ENCODE results near the gene UBE2E1. TPM values are rescaled to one million over a fixed set of nuclear protein-coding genes. Genes with fewer than 3 reads are reported as not detected.
"Not testable (repeated sequence)": the region's sequence is repeated elsewhere in the genome, so short reads cannot be mapped to it uniquely, and the experiment has no call there.

UBE2E1 gene
- total and polyA plus RNA-seq, 2 donors from 2014 or later: 69.1 to 83.2 TPM

- DNase-seq: peak in 2 of 5 donors; percentile 27 to 29
- Histone ChIP-seq H3K27me3 (ENCODE audit: control insufficient read depth, insufficient read depth, low read length) (no peaks in the 10 kb centered on the region), H3K9ac (ENCODE audit: low read length in 3 of 3) (peak overlapping the region; percentile 21 to 97 (median 95)), H3K4me3 (ENCODE audit: low read length in 3 of 3) (peak overlapping the region; percentile 84 to 97 (median 91)), H3K36me3 (ENCODE audit: control insufficient read depth in 2 of 3, insufficient read depth in 3 of 3, low read length in 3 of 3) (peaks cover 3 to 19% (median 7%) of the 10 kb centered on the region in 3 donors), H3K9me3 (ENCODE audit: control insufficient read depth in 2 of 3, insufficient read depth in 1 of 3, low read length in 3 of 3) (no peaks in the 10 kb centered on the region), H3K4me1 (ENCODE audit: control insufficient read depth in 2 of 3, insufficient read depth in 2 of 3, low read depth in 1 of 3, low read length in 3 of 3) (peaks cover 7 to 21% (median 17%) of the 10 kb centered on the region in 3 donors), H3K27ac (ENCODE audit: low read depth in 2 of 2, low read length in 2 of 2) (peak overlapping the region; percentile 37 to 63)
- no peak for FAIRE-seq
- intact Hi-C loops (cut with DNase I): no loop called here
- no peak for TF ChIP-seq CTCF (IDR thresholded peaks at IDR 0.05; ENCODE audit: borderline replicate concordance, extremely low read depth, insufficient read depth)
Measured at GRCh38 chr3:23915537-23916108, 109.9 kb downstream of the UBE2E1 start.

GRCh38 chr3:23916152-23916885, 110.6 kb downstream of the UBE2E1 start:
- peak overlapping the region; percentile 84 to 95 for H3K27ac ChIP-seq (ENCODE audit: low read depth in 2 of 2, low read length in 2 of 2)

DNA sequence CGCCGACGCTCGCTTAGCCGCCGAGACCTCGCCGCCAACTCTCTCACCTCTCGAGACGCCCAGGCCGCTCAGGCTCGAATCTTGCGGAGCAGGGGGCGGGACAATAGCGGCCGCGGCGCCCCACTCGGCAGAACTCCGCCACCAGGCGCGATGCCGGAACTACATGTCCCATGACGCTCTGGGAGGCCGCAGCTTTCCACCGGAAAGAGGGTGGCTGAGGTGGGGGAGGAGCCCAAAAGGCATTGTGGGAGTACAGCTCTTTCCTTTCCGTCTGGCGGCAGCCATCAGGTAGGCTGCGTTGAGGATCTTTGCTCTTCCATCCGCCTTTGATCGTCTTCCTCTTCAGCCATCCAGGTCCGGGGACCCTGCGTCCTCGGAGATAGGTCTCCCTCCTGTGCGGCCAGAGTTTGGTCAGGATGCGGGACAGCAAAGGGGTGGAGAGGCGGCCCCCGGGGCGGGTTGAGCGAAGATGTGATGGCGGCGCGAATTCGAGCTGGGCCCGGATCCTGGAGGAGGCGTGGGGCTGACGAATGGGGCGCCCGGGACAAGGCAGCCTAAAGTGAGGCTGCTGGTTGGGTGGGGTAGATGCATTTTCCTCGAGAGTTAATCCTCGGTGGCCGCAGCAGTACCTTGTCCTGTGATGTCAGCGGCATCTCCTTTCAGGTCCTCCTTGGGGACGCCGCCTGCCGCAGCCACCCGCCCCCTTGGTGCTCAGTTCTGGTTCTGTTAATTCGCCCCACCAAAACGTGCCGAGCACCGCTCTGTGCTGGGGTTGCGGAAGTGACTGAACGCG, 111.3 kb downstream of the UBE2E1 start, which contains the start of the genes NKIRAS1 and RPL15:
Gene NKIRAS1 (minus strand): TSS at position 105 of the 793 bp plus-strand sequence. CDS start 6,086 bp downstream, outside the sequence.
Gene RPL15 (plus strand): TSS at position 247 of the 793 bp plus-strand sequence. CDS start 728 bp downstream, outside the sequence.
- TF ChIP-seq CTCF (IDR thresholded peaks at IDR 0.05; ENCODE audit: borderline replicate concordance, extremely low read depth, insufficient read depth): peak; percentile 1
- Histone ChIP-seq H3K9me3 (ENCODE audit: control insufficient read depth in 2 of 3, insufficient read depth in 1 of 3, low read length in 3 of 3) (no peaks in the 10 kb centered on the region), H3K36me3 (ENCODE audit: control insufficient read depth in 2 of 3, insufficient read depth in 3 of 3, low read length in 3 of 3) (peaks cover 3 to 17% (median 9%) of the 10 kb centered on the region in 3 donors), H3K4me1 (ENCODE audit: control insufficient read depth in 2 of 3, insufficient read depth in 2 of 3, low read depth in 1 of 3, low read length in 3 of 3) (peaks cover 7 to 21% (median 17%) of the 10 kb centered on the region in 3 donors), H3K27ac (ENCODE audit: low read depth in 2 of 2, low read length in 2 of 2) (peak within 1 kb of the TSS; percentile 94 to 95), H3K4me3 (ENCODE audit: low read length in 3 of 3) (peak within 1 kb of the TSS; percentile 84 to 97 (median 91)), H3K9ac (ENCODE audit: low read length in 3 of 3) (peak within 1 kb of the TSS; percentile 89 to 97 (median 95)), H3K27me3 (ENCODE audit: control insufficient read depth, insufficient read depth, low read length) (no peaks in the 10 kb centered on the region)
- intact Hi-C loops (cut with DNase I): no loop called here
- no peak for FAIRE-seq
- peak; percentile 98 to 99 (median 98) for DNase-seq

More at GRCh38 chr3:23916152-23916885, 110.6 kb downstream of the UBE2E1 start:
- H3K4me3 ChIP-seq (ENCODE audit: low read length in 3 of 3): peak overlapping the region; percentile 84 to 97 (median 91)
- FAIRE-seq (no peak), DNase-seq (no peak)
- peaks cover 3 to 17% (median 7%) of the 10 kb centered on the region in 3 donors for H3K36me3 ChIP-seq (ENCODE audit: control insufficient read depth in 2 of 3, insufficient read depth in 3 of 3, low read length in 3 of 3)
- intact Hi-C loops (cut with DNase I): no loop called here
- peak overlapping the region; percentile 89 to 97 (median 95) for H3K9ac ChIP-seq (ENCODE audit: low read length in 3 of 3)
- H3K27me3 ChIP-seq (ENCODE audit: control insufficient read depth, insufficient read depth, low read length): no peaks in the 10 kb centered on the region
- TF ChIP-seq CTCF (IDR thresholded peaks at IDR 0.05; ENCODE audit: borderline replicate concordance, extremely low read depth, insufficient read depth): no peak
- peaks cover 7 to 21% (median 17%) of the 10 kb centered on the region in 3 donors for H3K4me1 ChIP-seq (ENCODE audit: control insufficient read depth in 2 of 3, insufficient read depth in 2 of 3, low read depth in 1 of 3, low read length in 3 of 3)
- H3K9me3 ChIP-seq (ENCODE audit: control insufficient read depth in 2 of 3, insufficient read depth in 1 of 3, low read length in 3 of 3): no peaks in the 10 kb centered on the region

- FAIRE-seq; intact Hi-C loops (cut with DNase I): not testable (repeated sequence)
- H3K4me1 ChIP-seq (ENCODE audit: control insufficient read depth in 2 of 3, insufficient read depth in 2 of 3, low read depth in 1 of 3, low read length in 3 of 3): peaks cover 7 to 21% (median 17%) of the 10 kb centered on the region in 3 donors
Measured at GRCh38 chr3:23917679-23918303, 112.0 kb downstream of the UBE2E1 start.

DNA sequence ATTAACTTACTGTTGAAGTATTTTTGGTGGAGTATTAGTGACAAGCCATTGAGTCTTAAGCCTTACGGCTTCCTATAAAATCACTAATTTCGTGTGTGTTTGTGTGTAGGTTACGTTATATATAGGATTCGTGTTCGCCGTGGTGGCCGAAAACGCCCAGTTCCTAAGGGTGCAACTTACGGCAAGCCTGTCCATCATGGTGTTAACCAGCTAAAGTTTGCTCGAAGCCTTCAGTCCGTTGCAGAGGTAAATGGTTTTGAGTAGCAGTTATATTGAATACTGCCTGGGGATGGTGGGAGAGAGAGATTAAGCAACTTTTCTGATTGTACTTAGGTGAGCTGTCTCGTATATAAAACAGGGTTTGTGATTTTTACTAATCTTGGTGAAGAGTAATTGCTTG, 112.6 kb downstream of the UBE2E1 start:
- H3K27ac ChIP-seq (ENCODE audit: low read depth in 2 of 2, low read length in 2 of 2); H3K9me3 ChIP-seq (ENCODE audit: control insufficient read depth in 2 of 3, insufficient read depth in 1 of 3, low read length in 3 of 3); intact Hi-C loops (cut with DNase I); DNase-seq; H3K27me3 ChIP-seq (ENCODE audit: control insufficient read depth, insufficient read depth, low read length); FAIRE-seq: not testable (repeated sequence)
- H3K9ac ChIP-seq (ENCODE audit: low read length in 3 of 3): peak overlapping the region; percentile 89 to 95 (median 94)
- H3K4me3 ChIP-seq (ENCODE audit: low read length in 3 of 3): peak overlapping the region; percentile 84 to 97 (median 91)
- peaks cover 7 to 21% (median 17%) of the 10 kb centered on the region in 3 donors for H3K4me1 ChIP-seq (ENCODE audit: control insufficient read depth in 2 of 3, insufficient read depth in 2 of 3, low read depth in 1 of 3, low read length in 3 of 3)
- H3K36me3 ChIP-seq (ENCODE audit: control insufficient read depth in 2 of 3, insufficient read depth in 3 of 3, low read length in 3 of 3): peaks cover 3 to 17% (median 10%) of the 10 kb centered on the region in 3 donors

More at GRCh38 chr3:23917679-23918303, 112.0 kb downstream of the UBE2E1 start:
- H3K27ac ChIP-seq (ENCODE audit: low read depth in 2 of 2, low read length in 2 of 2): peak overlapping the region; percentile 94 to 95
- peak overlapping the region; percentile 84 to 97 (median 91) for H3K4me3 ChIP-seq (ENCODE audit: low read length in 3 of 3)
- H3K9ac ChIP-seq (ENCODE audit: low read length in 3 of 3): peak overlapping the region; percentile 89 to 95 (median 94)
- not testable (repeated sequence) for H3K9me3 ChIP-seq (ENCODE audit: control insufficient read depth in 2 of 3, insufficient read depth in 1 of 3, low read length in 3 of 3); H3K27me3 ChIP-seq (ENCODE audit: control insufficient read depth, insufficient read depth, low read length)
- DNase-seq: peak in 2 of 5 donors; percentile 77 to 84
- H3K36me3 ChIP-seq (ENCODE audit: control insufficient read depth in 2 of 3, insufficient read depth in 3 of 3, low read length in 3 of 3): peaks cover 3 to 17% (median 10%) of the 10 kb centered on the region in 3 donors

All from kidney (tissue), 14 donors.